ENCODE data around the gene BBIP1. TPM values are rescaled to one million over a fixed set of nuclear protein-coding genes. Genes with fewer than 3 reads are reported as not detected.

The BBIP1 gene
- total and polyA plus RNA-seq, 10 of the 15 experiments (the other 5 are each of a cell fraction or from before 2014, with no cell fraction given): 13.8 to 40.8 (median 31.3) TPM

- TF ChIP-seq RELB (IDR thresholded peaks at IDR 0.05; ENCODE audit: low read depth) (0 out of 2 replicates have a peak, but pooled peaks have one; percentile 58), DPF2 (IDR thresholded peaks at IDR 0.05) (peak; percentile 95), MEF2B (IDR thresholded peaks at IDR 0.05; ENCODE audit: partially characterized antibody, poor library complexity, severe bottlenecking) (peak; percentile 58), JUNB (IDR thresholded peaks at IDR 0.05) (peak; percentile 71), SP1 (IDR thresholded peaks at IDR 0.05; ENCODE audit: low read depth, low read length) (peak; percentile 41), ZNF687 (IDR thresholded peaks at IDR 0.05) (peak; percentile 71), NR2F1 (conservative IDR thresholded peaks at IDR 0.05) (peak; percentile 57; the same call in 1 of the 2 replicates), NKRF (conservative IDR thresholded peaks at IDR 0.05) (0 out of 2 replicates have a peak, but pooled peaks have one; percentile 40), EED (IDR thresholded peaks at IDR 0.05; ENCODE audit: low read depth) (peak; percentile 90), IKZF2 (IDR thresholded peaks at IDR 0.05) (peak; percentile 90 to 92), ETV6 (conservative IDR thresholded peaks at IDR 0.05 in 1 of 2, IDR thresholded peaks at IDR 0.05 in 1 of 2; ENCODE audit: borderline replicate concordance in 1 of 2, low read depth in 1 of 2) (peak in 1 of 2 experiments; percentile 43; a peak in 1 of 4 replicates), ATF2 (IDR thresholded peaks at IDR 0.05; ENCODE audit: low read length) (0 out of 2 replicates have a peak, but pooled peaks have one; percentile 6), BMI1 (IDR thresholded peaks at IDR 0.05; ENCODE audit: borderline replicate concordance) (0 out of 2 replicates have a peak, but pooled peaks have one; percentile 40), YY1 (IDR thresholded peaks at IDR 0.05; ENCODE audit: low read depth, low read length) (peak; percentile 51; the same call in 1 of the 2 replicates), BACH1 (IDR thresholded peaks at IDR 0.05; ENCODE audit: borderline replicate concordance) (peak; percentile 67; the same call in 1 of the 2 replicates)
These were observed 51.8 kb downstream of the BBIP1 start (continued) for GRCh38 chr10:110867011-110867806.

Measured in GM12878 (cell line).